ENCODE results near the gene FAM13A.

GRCh38 chr4:89023140-89023539, 33.8 kb downstream of the FAM13A start:
- TF ChIP-seq CTCF (IDR thresholded peaks at IDR 0.05) = no peak
- TF ChIP-seq EZH2phosphoT487 (IDR thresholded peaks at IDR 0.05; ENCODE audit: borderline replicate concordance, low read depth) = no peak
- TF ChIP-seq SIN3A (IDR thresholded peaks at IDR 0.05; ENCODE audit: borderline replicate concordance, low read depth, low read length) = no peak
- no peak for TF ChIP-seq TAF1 (IDR thresholded peaks at IDR 0.05; ENCODE audit: borderline replicate concordance, low read depth, low read length)
- TF ChIP-seq TCF12 (IDR thresholded peaks at IDR 0.05) = no peak
- no peak for TF ChIP-seq MXI1 (IDR thresholded peaks at IDR 0.05; ENCODE audit: low read depth, low read length)
- TF ChIP-seq EP300 (IDR thresholded peaks at IDR 0.05; ENCODE audit: borderline replicate concordance in 1 of 2, low read depth in 1 of 2, low read length in 1 of 2) = no peak
- TF ChIP-seq USF1 (IDR thresholded peaks at IDR 0.05; ENCODE audit: borderline replicate concordance, low read depth) = no peak
- TF ChIP-seq GABPA (IDR thresholded peaks at IDR 0.05; ENCODE audit: low read depth) = no peak
- TF ChIP-seq CHD2 (IDR thresholded peaks at IDR 0.05; ENCODE audit: low read length, partially characterized antibody) = no peak
- TF ChIP-seq TEAD4 (IDR thresholded peaks at IDR 0.05; ENCODE audit: borderline replicate concordance, insufficient read depth) = no peak
- no peak for TF ChIP-seq MAX (IDR thresholded peaks at IDR 0.05; ENCODE audit: low read depth)
- TF ChIP-seq ELF1 (IDR thresholded peaks at IDR 0.05) = no peak
- TF ChIP-seq NRF1 (IDR thresholded peaks at IDR 0.05; ENCODE audit: low read depth, low read length) = no peak
